Mesenchymal stem cell (in vitro differentiated cells and primary cell): Measurements from ENCODE around the gene TMEM240.
A peak's percentile ranks its signal among the peaks of the same experiment; 100 is the strongest.
"Not testable (repeated sequence)": the region's sequence is repeated elsewhere in the genome, so short reads cannot be mapped to it uniquely, and the experiment has no call there.

ENCODE experiments used
- DNase-seq: peaks from one replicate; pipeline ENCODE4 v3.0.0-alpha.2; 2013
- H2AFZ ChIP-seq: one replicate; pipeline ENCODE4 v1.6.1; 2013; ENCODE audit warnings: low read depth, mild to moderate bottlenecking, control low read depth, inconsistent platforms, low read length, moderate library complexity
- H2AK5ac ChIP-seq: 2 replicates; pipeline ENCODE4 v1.6.1; 2013; ENCODE audit warnings: low read length, moderate library complexity, mild to moderate bottlenecking, inconsistent platforms; ENCODE audit not compliant: severe bottlenecking
- H2BK120ac ChIP-seq: one replicate; pipeline ENCODE4 v1.6.1; 2013; ENCODE audit warnings: low read depth, mild to moderate bottlenecking, inconsistent platforms, low read length, moderate library complexity
- H2BK12ac ChIP-seq, 2 experiments: one replicate each; pipeline ENCODE4 v1.6.1; 2013; ENCODE audit warnings: inconsistent platforms in 2 of 2, low read length in 2 of 2, mild to moderate bottlenecking in 2 of 2, moderate library complexity in 2 of 2, control low read depth in 1 of 2
- H2BK15ac ChIP-seq: one replicate; pipeline ENCODE4 v1.6.1; 2013; ENCODE audit warnings: mild to moderate bottlenecking, low read depth, inconsistent platforms; ENCODE audit not compliant: poor library complexity, severe bottlenecking
- H2BK5ac ChIP-seq: 2 replicates; pipeline ENCODE4 v1.6.1; 2013; ENCODE audit warnings: low read depth, mild to moderate bottlenecking, low read length, control low read depth, inconsistent platforms; ENCODE audit not compliant: poor library complexity, severe bottlenecking
- H3K14ac ChIP-seq, 2 experiments: one replicate each; pipeline ENCODE4 v1.6.1; 2013; ENCODE audit warnings: inconsistent platforms in 2 of 2, low read length in 2 of 2, control low read depth in 1 of 2, mild to moderate bottlenecking in 1 of 2, moderate library complexity in 1 of 2
- H3K18ac ChIP-seq, 2 experiments: one replicate each; pipeline ENCODE4 v1.6.1; 2013; ENCODE audit warnings: inconsistent platforms in 2 of 2, low read length in 2 of 2, control low read depth in 1 of 2, low read depth in 1 of 2, mild to moderate bottlenecking in 1 of 2
- H3K23ac ChIP-seq, 2 experiments: one replicate each; pipeline ENCODE4 v1.6.1; 2013; ENCODE audit warnings: inconsistent platforms in 2 of 2, low read length in 2 of 2, mild to moderate bottlenecking in 2 of 2, moderate library complexity in 2 of 2, control low read depth in 1 of 2
- H3K27ac ChIP-seq: 2 replicates; pipeline ENCODE4 v1.5.1; 2013; ENCODE audit warnings: mild to moderate bottlenecking, moderate library complexity, low read length, control low read depth, inconsistent platforms; ENCODE audit not compliant: poor library complexity, severe bottlenecking
- H3K27me3 ChIP-seq, 2 experiments: 2 replicates each; pipeline versions ENCODE4 v1.6.1 to v1.7.0; 2013; ENCODE audit warnings: low read length in 2 of 2, mild to moderate bottlenecking in 2 of 2, moderate library complexity in 2 of 2, control low read depth in 1 of 2, inconsistent platforms in 1 of 2; ENCODE audit not compliant: control insufficient read depth in 1 of 2, insufficient read depth in 1 of 2
- H3K36me3 ChIP-seq, 2 experiments: 2 replicates each; pipeline versions ENCODE4 v1.6.1 to v1.7.0; 2013; ENCODE audit warnings: low read length in 2 of 2, control low read depth in 1 of 2, inconsistent platforms in 1 of 2, low read depth in 1 of 2, mild to moderate bottlenecking in 1 of 2; ENCODE audit not compliant: insufficient read depth in 2 of 2, control insufficient read depth in 1 of 2
- H3K4ac ChIP-seq, 2 experiments: one replicate each; pipeline ENCODE4 v1.6.1; 2013; ENCODE audit warnings: inconsistent platforms in 2 of 2, low read length in 2 of 2, mild to moderate bottlenecking in 2 of 2, moderate library complexity in 2 of 2, control low read depth in 1 of 2, low read depth in 1 of 2
- H3K4me1 ChIP-seq: 2 replicates; pipeline ENCODE4 v1.6.1; 2013; ENCODE audit warnings: low read depth, low read length, control low read depth; ENCODE audit not compliant: control insufficient read depth, insufficient read depth
- H3K4me2 ChIP-seq: 2 replicates; pipeline ENCODE4 v1.6.1; 2013; ENCODE audit warnings: low read length, mild to moderate bottlenecking, inconsistent platforms; ENCODE audit not compliant: poor library complexity, severe bottlenecking
- H3K4me3 ChIP-seq, 2 experiments: 2 replicates each; pipeline versions ENCODE4 v1.5.1 to v1.7.0; 2013; ENCODE audit warnings: low read length in 2 of 2, mild to moderate bottlenecking in 2 of 2, control low read depth in 1 of 2, low read depth in 1 of 2; ENCODE audit not compliant: insufficient read depth in 1 of 2
- H3K79me1 ChIP-seq: replicated peaks from 2 replicates; pipeline ENCODE4 v1.6.1; 2013; ENCODE audit warnings: mild to moderate bottlenecking, control low read depth, low read length, inconsistent platforms; ENCODE audit not compliant: poor library complexity, severe bottlenecking
- H3K9ac ChIP-seq: 2 replicates; pipeline ENCODE4 v1.7.0; 2013; ENCODE audit warnings: mild to moderate bottlenecking, low read length, moderate library complexity
- H3K9me3 ChIP-seq: 2 replicates; pipeline ENCODE4 v1.7.0; 2013; ENCODE audit warnings: mild to moderate bottlenecking, low read length; ENCODE audit not compliant: control insufficient read depth
- H4K8ac ChIP-seq: one replicate; pipeline ENCODE4 v1.6.1; 2013; ENCODE audit warnings: inconsistent platforms, mild to moderate bottlenecking, low read length, moderate library complexity
- H4K91ac ChIP-seq: one replicate; pipeline ENCODE4 v1.6.1; 2013; ENCODE audit warnings: mild to moderate bottlenecking, low read length, inconsistent platforms
- WGBS: methylation state at CpG from one replicate; pipeline ENCODE4 v1.1.7; 2013; ENCODE audit warnings: mixed read lengths; 5-methylcytosine and 5-hydroxymethylcytosine counted together

Gene TMEM240

DNA sequence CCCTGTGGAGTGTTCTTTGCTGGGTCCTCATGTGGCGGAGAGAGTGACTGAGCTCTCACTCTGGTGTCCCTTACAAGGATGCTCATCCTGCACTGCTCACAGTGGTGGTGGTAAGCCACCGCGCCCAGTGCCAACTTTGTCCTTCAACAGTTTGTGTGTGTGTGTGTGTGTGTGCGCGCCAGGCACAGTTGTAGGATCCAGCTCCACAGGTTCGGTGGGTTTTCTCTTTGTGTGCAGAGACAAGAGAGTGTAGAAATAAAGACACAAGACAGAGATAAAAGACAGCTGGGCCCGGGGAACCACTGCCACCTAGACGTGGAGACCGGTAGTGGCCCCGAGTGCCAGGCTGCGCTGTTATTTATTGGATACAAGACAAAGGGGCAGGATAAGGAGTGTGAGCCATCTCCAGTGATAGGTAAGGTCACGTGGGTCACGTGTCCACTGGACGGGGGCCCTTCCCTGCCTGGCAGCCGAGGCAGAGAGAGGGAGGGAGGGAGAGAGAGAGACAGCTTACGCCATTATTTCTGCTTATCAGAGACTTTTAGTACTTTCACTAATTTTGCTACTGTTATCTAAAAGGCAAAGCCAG lies 35.6 kb downstream of the TMEM240 start:
- H3K9me3 ChIP-seq, H3K27ac ChIP-seq, H2BK5ac ChIP-seq, H2BK12ac ChIP-seq, H3K36me3 ChIP-seq, H3K79me1 ChIP-seq, H3K27me3 ChIP-seq, H3K18ac ChIP-seq, H2AFZ ChIP-seq, H3K4ac ChIP-seq, H3K4me3 ChIP-seq, H3K14ac ChIP-seq, H2BK120ac ChIP-seq, H2BK15ac ChIP-seq, H3K4me2 ChIP-seq, H3K23ac ChIP-seq, H2AK5ac ChIP-seq, H3K4me1 ChIP-seq: not testable (repeated sequence)
- 81% methylated on average over 12 of the region's 16 CpGs for WGBS
- peak overlapping the region; percentile 69 for H3K9ac ChIP-seq
- DNase-seq, result peak; percentile 53
- peak overlapping the region; percentile 6 for H4K91ac ChIP-seq
- H4K8ac ChIP-seq, result peak overlapping the region; percentile 85

DNA sequence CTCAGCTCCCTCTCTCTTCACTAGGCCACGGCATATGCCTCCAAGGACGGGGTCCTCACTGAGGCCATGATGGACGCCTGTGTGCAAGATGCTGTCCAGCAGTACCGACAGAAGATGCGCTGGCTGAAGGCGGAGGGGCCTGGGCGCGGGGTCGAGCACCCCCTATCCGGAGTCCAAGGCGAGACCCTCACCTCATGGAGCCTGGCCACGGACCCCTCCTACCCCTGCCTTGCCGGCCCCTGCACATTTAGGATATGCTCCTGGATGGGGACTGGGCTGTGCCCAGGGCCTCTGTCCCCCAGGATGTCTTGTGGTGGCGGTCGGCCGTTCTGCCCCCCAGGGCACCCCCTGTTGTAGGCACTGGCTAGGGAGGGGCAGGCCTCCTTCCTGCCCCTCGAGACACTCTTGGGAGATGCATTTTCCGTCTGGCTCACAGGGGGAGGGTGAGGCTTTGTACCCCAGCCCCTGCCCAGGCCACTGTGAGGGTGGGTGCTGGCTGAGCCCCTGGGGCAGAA lies 44.9 kb downstream of the TMEM240 start:
- not testable (repeated sequence) for DNase-seq, H2BK5ac ChIP-seq, H3K4me2 ChIP-seq, H2BK12ac ChIP-seq, H3K4ac ChIP-seq, H3K27me3 ChIP-seq, H3K4me3 ChIP-seq, H2BK15ac ChIP-seq, H4K91ac ChIP-seq, H3K23ac ChIP-seq, H2AFZ ChIP-seq, H3K27ac ChIP-seq, H2BK120ac ChIP-seq, H2AK5ac ChIP-seq, H3K9ac ChIP-seq, H3K4me1 ChIP-seq, H3K18ac ChIP-seq, H3K14ac ChIP-seq, H4K8ac ChIP-seq
- Histone ChIP-seq H3K79me1 (peaks cover 18% of the 10 kb centered on the region), H3K36me3 (peaks cover 38 to 56% of the 10 kb centered on the region in 2 experiments), H3K9me3 (peaks cover 17% of the 10 kb centered on the region)
- WGBS, result 98% methylated on average over 16 of the region's 18 CpGs

DNA sequence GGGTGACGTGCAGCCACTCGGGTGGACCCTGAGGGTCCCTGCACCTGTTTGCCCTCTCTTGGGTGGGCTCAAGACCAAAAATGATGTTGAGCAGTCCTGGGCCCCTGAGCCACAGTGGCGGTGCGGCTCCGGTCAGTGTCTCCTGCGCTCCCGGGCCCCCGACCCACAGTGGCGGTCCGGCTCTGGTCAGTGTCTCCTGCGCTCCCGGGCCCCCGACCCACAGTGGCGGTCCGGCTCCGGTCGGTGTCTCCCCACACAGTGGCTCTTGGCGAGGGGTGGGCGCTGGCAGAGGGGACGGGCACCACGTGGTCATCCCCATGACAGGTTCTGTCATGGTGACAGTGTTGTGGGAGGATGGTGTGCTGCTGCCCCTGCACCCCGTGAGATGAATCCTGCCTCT lies 46.1 kb downstream of the TMEM240 start:
- H3K23ac ChIP-seq, H3K27ac ChIP-seq, H2BK15ac ChIP-seq, H3K27me3 ChIP-seq, H3K4ac ChIP-seq, H2AK5ac ChIP-seq, H2BK5ac ChIP-seq, H3K4me2 ChIP-seq, H4K91ac ChIP-seq, H4K8ac ChIP-seq, H2BK120ac ChIP-seq, H3K18ac ChIP-seq, H3K4me1 ChIP-seq, DNase-seq, H2BK12ac ChIP-seq, H3K14ac ChIP-seq, H3K4me3 ChIP-seq, H3K9ac ChIP-seq, H2AFZ ChIP-seq: not testable (repeated sequence)
- 96% methylated on average over 20 of the region's 22 CpGs for WGBS
- Histone ChIP-seq H3K9me3 (peaks cover 17% of the 10 kb centered on the region), H3K79me1 (peaks cover 20% of the 10 kb centered on the region), H3K36me3 (peaks cover 46 to 68% of the 10 kb centered on the region in 2 experiments)

DNA sequence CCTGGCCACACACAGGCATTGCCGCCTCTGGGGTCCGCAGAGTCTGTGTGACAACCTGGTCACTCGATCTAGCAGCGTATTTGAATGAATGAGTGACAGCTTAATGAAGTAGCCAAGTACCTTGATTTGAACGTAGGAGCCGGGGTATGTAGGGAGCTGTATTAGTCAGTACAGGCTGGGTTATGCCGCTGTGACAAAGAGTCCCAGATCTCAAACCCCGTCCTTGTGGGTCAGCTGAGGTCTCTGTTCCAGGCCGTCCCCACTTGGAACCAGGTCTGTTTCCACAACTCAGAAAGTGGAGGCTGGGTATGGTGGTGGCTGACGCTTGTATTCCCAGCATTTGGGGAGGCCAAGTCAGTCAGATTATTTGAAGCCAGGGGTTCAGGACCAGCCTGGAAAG lies 48.8 kb downstream of the TMEM240 start:
- Histone ChIP-seq H3K4me3 (no peak overlapping the region), H2AK5ac (no peak overlapping the region), H3K4ac (no peak overlapping the region), H3K79me1 (peaks cover 30% of the 10 kb centered on the region), H3K14ac (no peak overlapping the region), H3K36me3 (peaks cover 66 to 91% of the 10 kb centered on the region in 2 experiments), H3K18ac (no peak overlapping the region), H2BK15ac (no peak overlapping the region), H2BK120ac (no peak overlapping the region), H3K4me1 (no peaks in the 10 kb centered on the region), H2AFZ (no peak overlapping the region), H3K27me3 (no peaks in the 10 kb centered on the region), H3K27ac (no peak overlapping the region), H3K4me2 (no peak overlapping the region), H2BK5ac (no peak overlapping the region), H2BK12ac (no peak overlapping the region), H3K9ac (no peak overlapping the region), H4K8ac (no peak overlapping the region), H4K91ac (no peak overlapping the region), H3K9me3 (peaks cover 17% of the 10 kb centered on the region), H3K23ac (no peak overlapping the region)
- no peak for DNase-seq
- 96% methylated on average over 10 of the region's 10 CpGs for WGBS
